Neural cell (in vitro differentiated cells): ENCODE results near the gene F7.

ENCODE experiments used
- CTCF ChIP-seq: fragments of 450-650 bp; IDR thresholded peaks from 2 replicates; pipeline ENCODE4 v1.5.1; 2014; ENCODE audit warnings: antibody characterized with exemption, mild to moderate bottlenecking, moderate library complexity; ENCODE audit not compliant: poor library complexity, severe bottlenecking
- EP300 ChIP-seq: fragments of 450-650 bp; conservative IDR thresholded peaks from 2 replicates; pipeline ENCODE4 v1.6.1; 2014; ENCODE audit warnings: antibody characterized with exemption, mild to moderate bottlenecking, moderate library complexity; ENCODE audit not compliant: poor library complexity, severe bottlenecking

GRCh38 chr13:113114511-113115362, 9.1 kb downstream of the F7 start:
- TF ChIP-seq EP300 (no peak), CTCF (no peak)
